ENCODE measurements around the gene RGL3.
"Not testable (repeated sequence)": the region's sequence is repeated elsewhere in the genome, so short reads cannot be mapped to it uniquely, and the experiment has no call there.

The RGL3 gene

DNA sequence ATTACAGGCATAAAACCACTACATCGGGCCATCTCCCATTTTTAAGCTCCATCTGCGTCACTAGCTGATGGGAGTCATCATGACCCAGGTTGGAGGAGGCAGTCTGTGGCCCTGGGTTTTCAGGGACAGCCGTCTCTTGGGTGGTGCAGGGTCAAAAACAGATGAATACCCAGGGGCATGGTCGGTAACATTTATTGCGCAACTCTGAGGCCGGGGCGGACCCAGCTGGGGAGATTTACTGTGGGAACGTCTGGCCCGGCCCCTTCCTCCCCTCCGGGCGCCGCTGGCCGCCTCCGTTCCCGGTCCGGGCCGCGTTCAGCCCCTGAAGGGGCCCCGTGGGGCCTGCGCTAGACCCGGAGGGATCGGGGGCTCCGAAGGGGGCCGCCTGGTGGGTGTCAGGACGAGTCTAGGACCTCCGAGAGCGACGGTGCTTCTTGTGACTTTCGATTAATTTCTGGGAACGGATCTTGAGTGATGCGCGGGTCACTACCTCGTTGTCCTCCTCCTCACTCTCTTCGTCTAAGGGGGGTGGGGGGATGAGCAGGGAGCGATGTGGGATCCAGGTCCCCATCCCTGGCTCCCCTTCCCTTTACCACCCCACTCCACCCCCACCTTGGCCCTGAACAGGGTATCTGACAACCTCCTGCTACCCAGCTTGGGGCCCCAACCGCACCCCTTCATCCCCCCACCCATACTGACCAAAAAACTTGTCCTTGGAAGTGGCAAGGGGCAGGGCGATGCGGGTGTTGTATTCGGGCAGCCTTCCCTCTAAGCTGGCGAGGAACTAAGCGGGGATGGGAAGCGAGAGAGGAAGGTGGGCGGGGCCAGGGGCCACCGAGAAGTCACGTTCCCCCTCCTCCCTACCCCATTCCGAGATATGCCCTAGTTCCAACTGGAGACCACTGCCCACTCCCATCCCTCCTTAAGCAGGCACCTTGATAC, 1.6 kb upstream of the RGL3 start:
- DNase-seq (ENCODE audit: low read depth in 2 of 2), result no peak

GRCh38 chr19:11418094-11418548, 993 bp downstream of the RGL3 start:
- no peak for DNase-seq (ENCODE audit: low read depth in 2 of 2)

GRCh38 chr19:11416346-11417052, 2.6 kb downstream of the RGL3 start:
- DNase-seq (ENCODE audit: low read depth in 2 of 2), result no peak

DNA sequence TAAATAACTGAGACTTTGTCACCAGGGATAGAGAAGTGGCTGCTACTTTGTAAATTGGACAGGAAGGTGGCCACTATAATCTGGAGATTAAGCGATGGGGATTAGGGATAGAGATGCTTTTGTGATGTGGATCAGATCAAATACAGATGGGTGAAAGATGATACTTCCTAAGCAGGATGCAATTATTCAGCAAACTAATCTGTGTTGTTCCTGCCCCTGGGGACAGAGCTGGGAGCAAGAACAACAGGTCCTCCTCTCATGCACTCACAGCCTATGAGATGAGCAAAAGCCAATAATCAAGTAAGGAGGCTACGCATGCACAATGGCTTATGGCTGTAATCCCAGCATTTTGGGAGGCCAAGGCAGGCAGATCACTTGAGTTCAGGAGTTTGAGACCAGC, 4.6 kb downstream of the RGL3 start:
- DNase-seq (ENCODE audit: low read depth in 2 of 2), result no peak

DNA sequence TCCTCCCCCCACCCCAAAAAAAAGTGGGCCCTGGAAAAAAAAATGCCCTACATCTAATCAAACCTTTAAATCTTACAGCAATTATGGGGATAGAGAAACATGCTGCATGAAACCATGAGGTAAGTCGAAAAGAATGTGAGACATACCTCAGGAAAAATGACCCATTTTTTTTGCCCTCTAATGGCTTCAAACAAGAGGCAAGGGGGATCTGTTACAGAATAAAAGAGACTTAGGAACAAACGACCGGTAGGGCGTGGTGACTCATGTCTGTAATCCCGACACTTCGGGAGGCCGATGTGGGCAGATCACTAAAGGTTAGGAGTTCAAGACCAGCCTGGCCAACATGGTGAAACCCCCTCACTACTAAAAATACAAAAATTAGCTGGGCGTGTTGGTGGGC, 8.4 kb downstream of the RGL3 start:
- no peak for DNase-seq (ENCODE audit: low read depth in 2 of 2)

DNA sequence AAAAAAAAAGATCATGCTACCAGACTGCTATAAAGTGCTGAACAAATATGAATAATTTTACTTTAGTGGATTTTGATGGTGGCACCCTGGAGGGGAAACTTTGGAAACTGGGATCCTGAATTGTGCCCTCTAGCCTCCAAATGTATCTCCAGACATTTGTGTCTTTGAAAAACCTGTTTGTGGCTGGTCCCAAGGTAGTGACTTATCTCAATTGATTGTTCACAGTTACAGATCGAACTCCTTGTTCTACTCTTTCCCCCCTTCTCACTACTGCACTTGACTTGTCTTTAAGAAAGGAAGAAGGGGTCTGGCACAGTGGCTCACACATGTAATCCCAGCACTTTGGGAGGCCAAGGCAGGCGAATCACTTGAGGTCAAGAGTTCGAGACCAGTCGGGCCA, 10.5 kb downstream of the RGL3 start:
- no peak for DNase-seq (ENCODE audit: low read depth in 2 of 2)

GRCh38 chr19:11406703-11407236, 12.3 kb downstream of the RGL3 start:
- DNase-seq (ENCODE audit: low read depth in 2 of 2), result not testable (repeated sequence)

GRCh38 chr19:11405846-11406643, 13.1 kb downstream of the RGL3 start:
- DNase-seq (ENCODE audit: low read depth in 2 of 2), result no peak

DNA sequence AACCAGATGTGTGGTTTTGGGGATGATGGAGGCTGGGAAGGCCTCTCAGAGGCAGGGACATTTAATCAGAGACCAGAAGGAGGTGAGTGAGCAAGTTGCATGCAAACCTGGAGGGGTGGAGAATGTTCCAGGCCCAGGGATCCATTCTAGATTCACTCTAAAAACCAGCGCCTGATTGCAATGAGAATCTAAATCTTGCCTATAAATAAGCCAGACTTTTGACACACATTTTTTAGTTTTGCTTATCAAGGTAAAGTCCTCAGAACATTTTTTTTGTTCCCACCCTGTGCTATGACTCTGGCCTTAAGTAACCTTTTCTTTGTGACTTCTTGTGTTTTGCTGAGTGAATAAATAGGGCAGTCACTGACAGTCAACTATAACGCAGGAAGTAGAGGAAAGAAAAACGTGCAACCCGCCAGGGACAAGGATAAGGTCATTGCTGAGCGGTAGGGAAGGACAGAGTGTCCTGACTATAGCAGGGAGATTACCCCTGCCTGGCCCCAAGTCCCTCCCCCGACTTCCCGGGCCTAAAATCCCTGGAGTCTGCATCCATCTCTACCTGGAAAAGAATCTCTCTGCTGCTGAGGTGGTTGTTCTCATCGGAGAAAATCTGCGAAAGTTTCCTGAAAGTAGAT, 14.4 kb downstream of the RGL3 start:
- no peak for DNase-seq (ENCODE audit: low read depth in 2 of 2)

GRCh38 chr19:11401808-11402543, 17.1 kb downstream of the RGL3 start:
- DNase-seq (ENCODE audit: low read depth in 2 of 2), result no peak

- no peak for DNase-seq (ENCODE audit: low read depth in 2 of 2)
Measured at GRCh38 chr19:11400798-11401197, 18.3 kb downstream of the RGL3 start.

- DNase-seq (ENCODE audit: low read depth in 2 of 2), result no peak
Measured at GRCh38 chr19:11399667-11400066, 19.4 kb downstream of the RGL3 start.

- DNase-seq (ENCODE audit: low read depth in 2 of 2), result no peak
Measured at GRCh38 chr19:11397089-11397610, 22.0 kb downstream of the RGL3 start.

DNA sequence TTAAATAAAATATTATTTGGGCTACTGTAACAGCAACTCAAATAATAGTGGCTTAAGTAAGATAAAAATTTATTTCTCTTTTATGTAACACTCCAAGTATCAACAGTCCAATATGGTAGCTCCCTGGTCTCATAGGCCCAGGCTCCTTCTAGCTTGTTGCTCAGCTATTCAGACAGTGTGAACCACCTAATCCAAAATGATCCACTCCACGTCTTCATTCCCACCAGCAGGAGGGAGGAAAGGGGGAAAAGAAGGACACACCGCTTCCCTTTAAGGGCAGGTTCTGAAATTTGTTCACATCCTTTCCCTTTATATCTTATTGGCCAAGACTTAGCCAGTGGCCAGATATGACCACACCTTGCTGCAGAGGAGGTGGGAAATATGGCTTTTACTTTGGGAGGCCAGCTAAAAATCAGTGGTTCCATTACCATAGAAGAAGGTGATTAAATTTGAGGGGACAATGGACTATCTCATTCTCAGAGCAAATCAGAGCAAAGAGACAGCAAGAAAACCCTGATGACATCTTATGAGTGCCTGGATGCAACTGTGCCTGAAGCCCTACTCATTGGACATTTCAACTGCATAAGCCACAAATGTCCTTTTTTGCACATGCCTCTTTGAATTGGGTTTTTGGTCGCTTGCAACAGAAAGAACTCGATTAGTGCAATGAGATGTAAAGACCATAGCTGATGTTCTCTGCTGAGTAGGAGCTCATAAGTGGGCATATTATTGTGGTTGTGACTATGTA, 28.0 kb downstream of the RGL3 start:
- no peak for DNase-seq (ENCODE audit: low read depth in 2 of 2)

DNA sequence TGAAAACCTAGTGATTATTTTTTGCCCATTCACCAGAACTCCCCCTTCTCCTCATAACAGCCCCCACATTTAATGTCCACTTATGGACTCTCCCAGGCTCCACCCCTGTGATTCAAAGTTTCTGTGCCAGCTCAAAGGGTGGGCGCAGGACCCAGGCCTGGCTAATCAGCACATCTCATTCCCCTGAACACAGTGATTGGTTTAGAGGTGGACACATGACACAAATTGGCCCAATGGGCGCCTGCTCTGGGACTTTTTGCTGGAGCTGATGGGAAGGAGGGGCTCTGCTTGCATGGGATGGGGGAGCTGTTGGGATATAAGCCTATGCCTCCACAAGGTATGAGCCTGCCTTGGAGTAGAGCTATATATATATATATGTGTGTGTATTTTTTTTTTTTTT, 28.8 kb downstream of the RGL3 start:
- DNase-seq (ENCODE audit: low read depth in 2 of 2), result no peak

DNA sequence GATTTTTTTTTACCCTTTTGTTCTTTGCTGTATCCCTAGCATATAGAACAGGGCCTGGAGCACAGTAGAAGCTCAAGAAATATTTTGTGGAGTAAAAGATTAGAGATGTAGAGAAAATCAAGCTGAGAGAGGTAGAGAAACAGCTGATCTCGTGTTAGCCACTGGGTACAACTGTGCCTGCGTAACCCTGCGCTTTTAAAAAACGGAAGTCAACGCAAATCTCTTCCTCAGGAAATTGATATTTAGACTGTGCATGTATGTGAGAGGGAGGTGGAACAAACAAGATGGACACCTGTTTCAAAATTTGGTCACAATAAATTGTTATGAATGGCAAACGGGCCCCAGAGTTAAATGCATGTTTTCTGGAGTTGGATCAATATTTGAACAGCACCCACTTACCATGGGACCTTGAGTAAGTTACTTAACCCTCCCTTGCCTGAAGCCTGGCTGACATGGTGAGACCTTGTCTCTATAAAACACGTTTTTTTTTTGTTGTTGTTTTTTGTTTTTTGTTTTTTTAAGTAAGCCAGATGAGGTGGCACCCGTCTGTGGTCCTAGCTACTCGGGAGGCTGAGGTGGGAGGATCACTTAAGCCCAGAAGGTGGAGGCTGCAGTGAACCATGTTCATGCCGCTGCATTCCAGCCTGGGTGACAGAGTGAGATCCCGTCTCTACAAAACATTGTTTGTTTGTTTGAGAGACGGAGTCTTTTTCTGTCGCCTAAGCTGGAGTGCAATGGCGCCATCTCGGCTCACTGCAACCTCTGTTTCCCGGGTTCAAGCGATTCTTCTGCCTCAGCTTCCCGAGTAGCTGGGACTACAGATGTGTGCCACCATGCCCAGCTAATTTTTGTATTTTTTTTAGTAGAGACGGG, 31.7 kb downstream of the RGL3 start:
- DNase-seq (ENCODE audit: low read depth in 2 of 2), result no peak

DNA sequence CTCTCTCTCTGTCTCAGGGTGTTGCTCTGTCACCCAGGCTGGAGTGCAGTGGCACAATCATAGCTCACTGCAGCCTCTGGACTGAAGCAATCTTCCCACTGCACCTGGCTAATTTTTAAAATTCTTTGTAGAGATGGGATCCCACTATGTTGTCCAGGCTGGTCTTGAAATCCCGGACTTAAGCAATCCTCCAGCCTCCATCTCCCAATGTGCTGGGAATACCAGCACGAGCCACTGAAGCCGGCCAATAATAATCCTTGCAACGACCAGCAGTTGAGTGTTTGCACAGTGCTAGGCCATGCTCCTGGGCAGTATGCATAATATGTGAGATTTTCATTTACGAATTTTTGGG, 34.4 kb downstream of the RGL3 start:
- DNase-seq (ENCODE audit: low read depth in 2 of 2), result no peak

- DNase-seq (ENCODE audit: low read depth in 2 of 2), result no peak
Measured at GRCh38 chr19:11383706-11384048, 35.4 kb downstream of the RGL3 start.

Data from activated CD8-positive, alpha-beta memory T cell treated with anti-CD3 and anti-CD28 coated beads for 4 hours (primary cell).